Measurements from ENCODE around the gene MRPL36.

- TF ChIP-seq CTCF (conservative IDR thresholded peaks at IDR 0.05; ENCODE audit: low read depth in 2 of 2) (no peak), REST (IDR thresholded peaks at IDR 0.05; ENCODE audit: unreplicated experiment) (no peak), POLR2AphosphoS5 (IDR thresholded peaks at IDR 0.05; ENCODE audit: low read depth) (no peak), EZH2phosphoT487 (IDR thresholded peaks at IDR 0.05; ENCODE audit: unreplicated experiment) (no peak), STAT1 (IDR thresholded peaks at IDR 0.05; ENCODE audit: unreplicated experiment) (no peak), CREB1 (CRISPR knock-in tag; IDR thresholded peaks at IDR 0.05; ENCODE audit: low read depth) (no peak), EZH2 (IDR thresholded peaks at IDR 0.05; ENCODE audit: low read depth, unreplicated experiment) (peak; percentile 25), JUNB (IDR thresholded peaks at IDR 0.05; ENCODE audit: unreplicated experiment) (no peak), ETS1 (IDR thresholded peaks at IDR 0.05) (no peak), NANOG (IDR thresholded peaks at IDR 0.05; ENCODE audit: borderline replicate concordance) (no peak), ZNF462 (CRISPR knock-in tag; IDR thresholded peaks at IDR 0.05) (no peak)
Observed at GRCh38 chr5:1800472-1801221, 1.0 kb upstream of the MRPL36 start.

Measured in GM23338 (cell line).